ENCODE results near the gene CORIN. TPM values are rescaled to one million over a fixed set of nuclear protein-coding genes. Genes with fewer than 3 reads are reported as not detected.
"Not testable (repeated sequence)": the region's sequence is repeated elsewhere in the genome, so short reads cannot be mapped to it uniquely, and the experiment has no call there.

The CORIN gene
- total RNA-seq, 3 donors from 2014 or later = 1.6 to 6.4 (median 1.6) TPM

- Histone ChIP-seq H3K27ac (no peak overlapping the region), H3K4me3 (no peak overlapping the region), H3K4me1 (no peaks in the 10 kb centered on the region), H3K9me3 (no peaks in the 10 kb centered on the region), H3K36me3 (no peaks in the 10 kb centered on the region), H3K27me3 (peaks cover 0 to 27% of the 10 kb centered on the region in 2 donors)
- intact Hi-C loops (cut with DNase I; ENCODE audit: low total_unique reads) = no loop called here
- no peak for TF ChIP-seq POLR2A (IDR thresholded peaks at IDR 0.05)
- no peak for TF ChIP-seq POLR2AphosphoS5 (IDR thresholded peaks at IDR 0.05)
- no peak for TF ChIP-seq CTCF (IDR thresholded peaks at IDR 0.05)
- DNase-seq (ENCODE audit: low spot score in 2 of 2) = no peak
Observed at GRCh38 chr4:47714269-47714668, 123.6 kb downstream of the CORIN start.

GRCh38 chr4:47713129-47713834, 124.6 kb downstream of the CORIN start:
- TF ChIP-seq CTCF (IDR thresholded peaks at IDR 0.05) (no peak), POLR2A (IDR thresholded peaks at IDR 0.05) (no peak), POLR2AphosphoS5 (IDR thresholded peaks at IDR 0.05) (no peak)
- DNase-seq (ENCODE audit: low spot score in 2 of 2) = no peak
- Histone ChIP-seq H3K9me3 (no peaks in the 10 kb centered on the region), H3K36me3 (no peaks in the 10 kb centered on the region), H3K27ac (no peak overlapping the region), H3K4me1 (no peaks in the 10 kb centered on the region), H3K4me3 (no peak overlapping the region), H3K27me3 (peaks cover 0 to 21% of the 10 kb centered on the region in 2 donors)
- intact Hi-C loops (cut with DNase I; ENCODE audit: low total_unique reads) = no loop called here

GRCh38 chr4:47711646-47712045, 126.2 kb downstream of the CORIN start:
- DNase-seq (ENCODE audit: low spot score in 2 of 2) = no peak
- intact Hi-C loops (cut with DNase I; ENCODE audit: low total_unique reads) = no loop called here
- Histone ChIP-seq H3K4me3 (no peak overlapping the region), H3K4me1 (no peaks in the 10 kb centered on the region), H3K27me3 (peaks cover 0 to 16% of the 10 kb centered on the region in 2 donors), H3K9me3 (no peaks in the 10 kb centered on the region), H3K27ac (no peak overlapping the region), H3K36me3 (no peaks in the 10 kb centered on the region)
- TF ChIP-seq POLR2AphosphoS5 (IDR thresholded peaks at IDR 0.05) = no peak
- TF ChIP-seq CTCF (IDR thresholded peaks at IDR 0.05) = no peak
- no peak for TF ChIP-seq POLR2A (IDR thresholded peaks at IDR 0.05)

- no peak for TF ChIP-seq CTCF (IDR thresholded peaks at IDR 0.05)
- TF ChIP-seq POLR2AphosphoS5 (IDR thresholded peaks at IDR 0.05) = no peak
- no peak for TF ChIP-seq POLR2A (IDR thresholded peaks at IDR 0.05)
- H3K9me3 ChIP-seq = no peaks in the 10 kb centered on the region
- no peaks in the 10 kb centered on the region for H3K36me3 ChIP-seq
- no peak for DNase-seq (ENCODE audit: low spot score in 2 of 2)
- intact Hi-C loops (cut with DNase I; ENCODE audit: low total_unique reads) = no loop called here
- no peaks in the 10 kb centered on the region for H3K4me1 ChIP-seq
- H3K4me3 ChIP-seq = no peak overlapping the region
- H3K27ac ChIP-seq = no peak overlapping the region
- peaks cover 0 to 16% of the 10 kb centered on the region in 2 donors for H3K27me3 ChIP-seq
Observed at GRCh38 chr4:47711183-47711582, 126.7 kb downstream of the CORIN start.

GRCh38 chr4:47706352-47706751, 131.5 kb downstream of the CORIN start:
- H3K9me3 ChIP-seq; H3K27ac ChIP-seq; H3K36me3 ChIP-seq; DNase-seq (ENCODE audit: low spot score in 2 of 2); intact Hi-C loops (cut with DNase I; ENCODE audit: low total_unique reads); H3K4me3 ChIP-seq; H3K4me1 ChIP-seq: not testable (repeated sequence)
- H3K27me3 ChIP-seq = peaks cover 0 to 15% of the 10 kb centered on the region in 2 donors

Measured in breast epithelium (tissue), 4 donors.